Retinal pigment epithelial cell (primary cell): Measurements from ENCODE around the gene NPEPPS.
A peak's percentile ranks its signal among the peaks of the same experiment; 100 is the strongest.

Experiments
- DNase-seq: peaks from one replicate; pipeline ENCODE4 v3.0.0-alpha.2; 2010; ENCODE audit warnings: low read depth
- H3K4me3 ChIP-seq: 2 replicates; pipeline ENCODE4 v1.5.1; 2011; ENCODE audit warnings: mild to moderate bottlenecking, low read length, control low read depth, moderate library complexity
- TF ChIP-seq, protein P1 (sequence below): conservative IDR thresholded peaks from 2 replicates; pipeline ENCODE4 v1.5.1; 2011; ENCODE audit warnings: low read depth, low read length, control low read depth, inconsistent platforms

The NPEPPS gene

DNA sequence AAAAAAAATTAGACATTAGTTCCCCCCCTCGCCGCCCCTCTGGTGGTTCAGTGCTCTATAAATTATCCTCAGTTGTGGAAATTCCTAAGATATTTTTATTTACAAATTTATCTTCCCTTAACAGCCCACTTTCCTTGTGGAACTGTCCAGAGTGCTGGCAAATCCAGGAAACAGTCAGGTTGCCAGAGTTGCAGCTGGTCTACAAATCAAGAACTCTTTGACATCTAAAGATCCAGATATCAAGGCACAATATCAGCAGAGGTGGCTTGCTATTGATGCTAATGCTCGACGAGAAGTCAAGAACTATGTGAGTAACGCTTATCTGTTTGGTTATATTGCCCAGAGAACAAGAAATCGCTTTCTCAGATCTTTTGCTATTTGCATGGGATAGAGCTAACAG lies 121.7 kb downstream of the NPEPPS start:
- TF ChIP-seq, protein P1, sequence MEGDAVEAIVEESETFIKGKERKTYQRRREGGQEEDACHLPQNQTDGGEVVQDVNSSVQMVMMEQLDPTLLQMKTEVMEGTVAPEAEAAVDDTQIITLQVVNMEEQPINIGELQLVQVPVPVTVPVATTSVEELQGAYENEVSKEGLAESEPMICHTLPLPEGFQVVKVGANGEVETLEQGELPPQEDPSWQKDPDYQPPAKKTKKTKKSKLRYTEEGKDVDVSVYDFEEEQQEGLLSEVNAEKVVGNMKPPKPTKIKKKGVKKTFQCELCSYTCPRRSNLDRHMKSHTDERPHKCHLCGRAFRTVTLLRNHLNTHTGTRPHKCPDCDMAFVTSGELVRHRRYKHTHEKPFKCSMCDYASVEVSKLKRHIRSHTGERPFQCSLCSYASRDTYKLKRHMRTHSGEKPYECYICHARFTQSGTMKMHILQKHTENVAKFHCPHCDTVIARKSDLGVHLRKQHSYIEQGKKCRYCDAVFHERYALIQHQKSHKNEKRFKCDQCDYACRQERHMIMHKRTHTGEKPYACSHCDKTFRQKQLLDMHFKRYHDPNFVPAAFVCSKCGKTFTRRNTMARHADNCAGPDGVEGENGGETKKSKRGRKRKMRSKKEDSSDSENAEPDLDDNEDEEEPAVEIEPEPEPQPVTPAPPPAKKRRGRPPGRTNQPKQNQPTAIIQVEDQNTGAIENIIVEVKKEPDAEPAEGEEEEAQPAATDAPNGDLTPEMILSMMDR, result no peak
- H3K4me3 ChIP-seq, result no peak overlapping the region
- no peak for DNase-seq

DNA sequence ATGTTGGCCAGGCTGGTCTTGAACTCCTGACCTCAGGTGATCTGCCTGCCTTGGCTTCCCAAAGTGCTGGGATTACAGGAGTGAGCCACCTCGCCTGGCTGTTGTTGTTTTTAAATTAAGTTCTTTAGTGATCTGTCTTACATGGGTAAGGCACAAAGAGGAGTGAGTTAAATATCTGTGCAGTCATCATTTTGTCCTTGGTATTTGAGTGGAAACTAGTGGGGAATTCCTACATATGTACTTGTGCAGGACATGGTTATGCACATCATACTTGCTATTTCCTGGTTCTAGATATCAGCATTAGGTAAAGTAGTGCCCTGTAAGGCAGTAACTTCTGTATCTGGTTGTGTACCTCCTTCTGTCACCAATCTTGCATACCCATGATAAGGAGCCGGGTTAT lies 122.5 kb downstream of the NPEPPS start:
- no peak for DNase-seq
- no peak overlapping the region for H3K4me3 ChIP-seq
- TF ChIP-seq, protein P1, result no peak

DNA sequence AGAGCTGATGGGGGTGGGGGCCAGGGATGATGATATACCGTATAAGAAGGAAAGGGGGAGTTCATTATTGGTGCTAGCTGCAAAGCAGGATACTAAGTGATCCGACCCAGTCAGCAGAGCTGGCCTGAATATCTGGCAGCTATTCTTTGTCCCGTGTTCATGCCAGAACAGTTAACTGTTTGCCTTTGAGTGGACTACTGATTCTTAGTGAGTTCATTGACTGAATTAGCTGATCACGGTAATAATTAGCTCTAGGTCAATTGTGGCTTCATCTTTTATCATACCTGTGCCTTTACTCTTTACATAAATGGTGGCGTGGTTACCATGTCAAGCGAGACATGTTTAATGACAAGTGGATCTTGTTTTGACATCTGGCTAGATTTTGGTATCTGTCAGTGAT lies 124.1 kb downstream of the NPEPPS start:
- DNase-seq, result no peak
- TF ChIP-seq, protein P1, result no peak
- no peak overlapping the region for H3K4me3 ChIP-seq

DNA sequence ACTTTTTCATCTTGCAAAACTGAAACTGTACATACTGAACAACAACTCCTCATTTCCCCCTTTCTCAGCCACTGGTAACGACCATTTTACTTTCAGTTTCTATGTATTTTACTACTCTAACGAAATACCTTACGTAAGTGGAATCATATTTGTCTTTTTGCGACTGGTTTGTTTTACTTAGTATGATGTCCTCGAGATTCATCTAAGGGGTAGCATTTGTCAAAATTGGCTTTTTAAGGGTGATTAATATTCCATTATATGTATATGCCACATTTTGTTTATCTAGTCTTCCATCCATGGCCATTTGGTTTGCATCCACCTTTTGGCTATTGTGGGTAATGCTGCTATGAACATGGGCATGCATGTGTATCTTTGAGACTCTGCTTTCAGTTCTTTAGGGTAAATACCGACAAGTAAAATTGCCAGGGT lies 129.2 kb downstream of the NPEPPS start:
- H3K4me3 ChIP-seq, result no peak overlapping the region
- no peak for DNase-seq
- TF ChIP-seq, protein P1, result no peak

DNA sequence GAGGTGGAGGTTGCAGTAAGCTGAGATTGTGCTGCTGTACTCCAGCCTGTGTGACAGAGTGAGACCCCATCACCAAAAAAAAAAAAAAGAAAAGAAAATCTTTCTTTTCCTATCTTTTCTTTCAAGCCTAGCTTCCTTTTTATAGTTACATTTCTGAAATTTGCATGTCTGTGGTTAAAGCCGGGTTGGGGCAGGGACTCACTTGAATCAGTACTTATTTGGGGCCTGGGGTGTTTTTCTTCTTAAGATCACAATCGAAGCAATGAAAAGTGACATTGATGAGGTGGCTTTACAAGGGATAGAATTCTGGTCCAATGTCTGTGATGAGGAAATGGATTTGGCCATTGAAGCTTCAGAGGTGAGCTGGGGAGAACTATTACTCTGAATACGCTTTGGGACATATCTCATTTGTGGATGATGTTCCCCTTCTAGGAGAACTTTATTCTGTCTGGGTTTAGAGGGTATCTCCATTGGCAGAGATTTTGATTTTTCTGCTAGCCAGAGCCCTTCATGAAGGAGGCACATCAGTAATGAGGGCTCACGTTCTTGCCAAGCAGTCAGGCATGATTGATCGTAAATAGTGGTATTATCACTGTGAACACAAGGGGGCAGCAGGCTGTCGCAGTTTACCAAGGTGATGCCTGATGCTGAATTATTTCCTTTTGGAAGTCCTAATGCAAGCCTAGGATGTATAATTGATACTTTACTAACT lies 133.2 kb downstream of the NPEPPS start:
- no peak overlapping the region for H3K4me3 ChIP-seq
- no peak for DNase-seq
- TF ChIP-seq, protein P1, result peak; percentile 81

DNA sequence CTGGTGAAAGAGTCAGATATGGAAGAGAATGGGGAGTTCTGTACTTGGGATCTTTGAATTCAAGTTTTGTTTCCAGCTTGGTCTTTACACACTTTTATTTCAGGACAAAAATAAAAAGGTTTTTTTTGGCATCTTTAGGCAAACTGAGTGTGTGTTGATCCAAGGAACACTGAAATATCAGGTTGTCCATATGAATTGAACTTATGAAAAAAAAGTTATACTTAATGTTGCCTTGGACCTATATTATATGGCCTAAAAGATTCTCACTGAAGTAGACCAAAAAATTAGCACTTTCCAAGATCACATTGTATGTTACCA lies 133.7 kb downstream of the NPEPPS start:
- TF ChIP-seq, protein P1, result no peak
- H3K4me3 ChIP-seq, result no peak overlapping the region
- no peak for DNase-seq

DNA sequence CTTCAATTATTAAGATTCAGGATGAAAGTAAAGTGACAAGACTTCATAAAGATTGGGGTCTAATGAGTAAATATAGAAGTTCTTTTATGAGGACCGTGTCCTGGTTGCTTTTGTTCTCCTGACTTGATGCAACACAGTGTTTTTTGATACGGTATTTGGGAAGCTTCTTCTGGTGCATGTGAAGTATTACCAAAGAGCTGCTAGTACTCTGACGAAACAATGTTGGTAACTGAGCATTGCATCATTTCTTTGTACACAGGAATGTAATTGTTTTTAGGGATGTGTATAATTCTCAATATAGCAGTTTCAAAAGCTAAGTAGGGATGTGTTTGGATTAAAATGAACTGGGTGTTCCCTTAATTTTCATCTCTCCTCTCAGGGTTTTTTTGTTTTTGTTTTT lies 134.7 kb downstream of the NPEPPS start:
- TF ChIP-seq, protein P1, result no peak
- DNase-seq, result no peak
- H3K4me3 ChIP-seq, result no peak overlapping the region
